GM23338 (cell line): ENCODE data around the gene GRIA1. TPM values are rescaled to one million over a fixed set of nuclear protein-coding genes. Genes with fewer than 3 reads are reported as not detected.

ENCODE experiments used
- ATAC-seq: fragments of 200-7000 bp; cut with Tn5 transposase; 3 replicates; pipeline ENCODE4 v1.9.1; 2020
- DNase-seq: peaks from one replicate; pipeline ENCODE4 v3.0.0-alpha.2; 2015; ENCODE audit warnings: low spot score
- H2AFZ ChIP-seq: fragments of 200-600 bp; sonication (generic); 2 replicates; pipeline ENCODE4 v1.8.0; 2016; ENCODE audit warnings: antibody characterized with exemption, mild to moderate bottlenecking, moderate library complexity
- H3F3A ChIP-seq: fragments of 200-600 bp; sonication (generic); replicated peaks from 2 replicates; pipeline ENCODE4 v1.8.0; 2017; ENCODE audit warnings: antibody characterized with exemption, mixed run types, low read depth
- H3K27ac ChIP-seq: fragments of 200-600 bp; sonication (generic); 2 replicates; pipeline ENCODE4 v1.6.1; 2016; ENCODE audit warnings: low read depth
- H3K27me3 ChIP-seq: fragments of 200-600 bp; sonication (generic); 2 replicates; pipeline ENCODE4 v1.8.0; 2016; ENCODE audit warnings: mild to moderate bottlenecking, mixed run types, moderate library complexity; ENCODE audit not compliant: insufficient read depth
- H3K36me3 ChIP-seq: fragments of 200-600 bp; sonication (generic); 2 replicates; pipeline ENCODE4 v1.8.0; 2016; ENCODE audit warnings: mild to moderate bottlenecking; ENCODE audit not compliant: insufficient read depth
- H3K4me1 ChIP-seq: fragments of 200-600 bp; sonication (generic); 2 replicates; pipeline ENCODE4 v1.8.0; 2016; ENCODE audit warnings: mild to moderate bottlenecking, moderate library complexity; ENCODE audit not compliant: insufficient read depth
- H3K4me2 ChIP-seq: fragments of 200-600 bp; sonication (generic); 2 replicates; pipeline ENCODE4 v1.7.1; 2017; ENCODE audit warnings: mixed run types
- H3K4me3 ChIP-seq: fragments of 200-600 bp; sonication (generic); 2 replicates; pipeline ENCODE4 v1.6.1; 2016; ENCODE audit warnings: mixed run types
- H3K79me2 ChIP-seq: fragments of 200-600 bp; sonication (generic); replicated peaks from 2 replicates; pipeline ENCODE4 v1.8.0; 2017; ENCODE audit warnings: mild to moderate bottlenecking; ENCODE audit not compliant: insufficient read depth
- H3K9me2 ChIP-seq: fragments of 200-600 bp; sonication (generic); 2 replicates; pipeline ENCODE4 v1.8.0; 2017; ENCODE audit not compliant: insufficient read depth
- H4K20me1 ChIP-seq: fragments of 200-600 bp; sonication (generic); replicated peaks from 2 replicates; pipeline ENCODE4 v1.8.0; 2017; ENCODE audit warnings: mild to moderate bottlenecking; ENCODE audit not compliant: insufficient read depth
- H3K27ac Mint-ChIP-seq: 2 replicates; pipeline ENCODE4 v1.8.0; 2020; ENCODE audit warnings: inconsistent platforms, mild to moderate bottlenecking, moderate library complexity, mixed read lengths
- H3K27me3 Mint-ChIP-seq: 3 replicates; pipeline ENCODE4 v1.8.0; 2022; ENCODE audit warnings: low read depth, mild to moderate bottlenecking, moderate library complexity, mixed read lengths, inconsistent platforms; ENCODE audit not compliant: insufficient read depth, poor library complexity
- H3K36me3 Mint-ChIP-seq: 3 replicates; pipeline ENCODE4 v1.8.0; 2021; ENCODE audit warnings: low read depth, mild to moderate bottlenecking, inconsistent platforms, moderate library complexity, mixed read lengths
- H3K4me1 Mint-ChIP-seq: 3 replicates; pipeline ENCODE4 v1.8.0; 2020; ENCODE audit warnings: mild to moderate bottlenecking, inconsistent platforms, mixed read lengths
- H3K4me3 Mint-ChIP-seq: 3 replicates; pipeline ENCODE4 v1.8.0; 2021; ENCODE audit warnings: moderate library complexity, mild to moderate bottlenecking, inconsistent platforms, mixed read lengths
- H3K9me3 Mint-ChIP-seq: 3 replicates; pipeline ENCODE4 v1.8.0; 2020; ENCODE audit warnings: moderate library complexity, mild to moderate bottlenecking, inconsistent platforms, mixed read lengths
- CREB1 ChIP-seq: fragments of 250-450 bp; sonication (Bioruptor Pico); IDR thresholded peaks from 2 replicates; pipeline ENCODE4 v1.5.0; 2020; ENCODE audit warnings: low read depth, mild to moderate bottlenecking, moderate library complexity
- CTCF ChIP-seq, 2 experiments: fragments of 200-600 bp in 1 of 2; sonication (generic) in 1 of 2; conservative IDR thresholded peaks; 2 replicates each; pipeline versions ENCODE4 v1.5.1 to v1.6.1; 2016 to 2017; ENCODE audit warnings: antibody characterized with exemption in 2 of 2, low read depth in 2 of 2, mild to moderate bottlenecking in 2 of 2, moderate library complexity in 1 of 2
- EZH2 ChIP-seq: fragments of 200-600 bp; sonication (generic); IDR thresholded peaks from one replicate; pipeline ENCODE4 v1.8.0; 2017; ENCODE audit warnings: antibody characterized with exemption, mild to moderate bottlenecking, low read depth; ENCODE audit not compliant: unreplicated experiment
- EZH2phosphoT487 ChIP-seq: fragments of 200-600 bp; sonication (generic); IDR thresholded peaks from one replicate; pipeline ENCODE4 v1.8.1; 2018; ENCODE audit warnings: antibody characterized with exemption; ENCODE audit not compliant: unreplicated experiment
- JUNB ChIP-seq: IDR thresholded peaks from one replicate; pipeline ENCODE4 v1.6.1; 2016; ENCODE audit warnings: antibody characterized with exemption; ENCODE audit not compliant: unreplicated experiment
- NANOG ChIP-seq: IDR thresholded peaks from 2 replicates; pipeline ENCODE4 v1.6.1; 2016; ENCODE audit warnings: antibody characterized with exemption, borderline replicate concordance
- POLR2AphosphoS5 ChIP-seq: IDR thresholded peaks from 2 replicates; pipeline ENCODE4 v1.6.1; 2016; ENCODE audit warnings: antibody characterized with exemption, low read depth
- REST ChIP-seq: IDR thresholded peaks from one replicate; pipeline ENCODE4 v1.6.1; 2018; ENCODE audit warnings: antibody characterized with exemption; ENCODE audit not compliant: unreplicated experiment
- STAT1 ChIP-seq: IDR thresholded peaks from one replicate; pipeline ENCODE4 v1.6.1; 2016; ENCODE audit warnings: antibody characterized with exemption; ENCODE audit not compliant: unreplicated experiment
- ZNF331 ChIP-seq: fragments of 250-450 bp; sonication (Bioruptor Pico); IDR thresholded peaks from 2 replicates; pipeline ENCODE4 v1.5.0; 2020; ENCODE audit warnings: low read depth, mild to moderate bottlenecking, moderate library complexity
- ZNF462 ChIP-seq: fragments of 250-450 bp; sonication (Bioruptor Pico); IDR thresholded peaks from 2 replicates; pipeline ENCODE4 v1.5.0; 2020; ENCODE audit warnings: mild to moderate bottlenecking, moderate library complexity
- polyA plus RNA-seq: library from polyadenylated mRNA; unstranded; fragments of >200 nt; fragmentation: Nextera tagmentation; extraction: Ambion mirVana; gene quantifications from 2 replicates; pipeline ENCODE4 v1.2.1, GENCODE V29; 2016
- total RNA-seq: library from RNA; depleted of rRNA; stranded (reverse); fragments of >200 nt; shearing (Covaris generic); gene quantifications from 2 replicates; pipeline ENCODE4 v1.2.3, GENCODE V29; 2014

GRIA1 gene
- total and polyA plus RNA-seq, 2 experiments from 2014 or later: 1.0 to 1.7 TPM

- TF ChIP-seq CTCF (conservative IDR thresholded peaks at IDR 0.05; ENCODE audit: low read depth in 2 of 2) (no peak), ZNF331 (CRISPR knock-in tag) (no peak), CREB1 (no peak)
These were observed 303.2 kb downstream of the GRIA1 start (continued) for GRCh38 chr5:153793699-153794098.

GRCh38 chr5:153794327-153794726 lies 303.9 kb downstream of the GRIA1 start:
- H3K27me3 Mint-ChIP-seq: peaks cover 4% of the 10 kb centered on the region
- Histone ChIP-seq H3K27me3 (no peaks in the 10 kb centered on the region), H3K4me1 (no peaks in the 10 kb centered on the region), H3F3A (no peaks in the 10 kb centered on the region), H2AFZ (no peak overlapping the region), H3K27ac (no peak overlapping the region), H3K4me3 (no peak overlapping the region), H3K4me2 (no peak overlapping the region), H3K79me2 (no peaks in the 10 kb centered on the region), H3K36me3 (no peaks in the 10 kb centered on the region), H4K20me1 (no peaks in the 10 kb centered on the region), H3K9me2 (peaks cover 8% of the 10 kb centered on the region; the same call in 1 of the 2 replicates)
- H3K27ac Mint-ChIP-seq: no peak overlapping the region
- H3K36me3 Mint-ChIP-seq: no peaks in the 10 kb centered on the region
- no peak for DNase-seq
- H3K4me3 Mint-ChIP-seq: no peak overlapping the region
- no peaks in the 10 kb centered on the region; the same call in 2 of the 3 replicates for H3K9me3 Mint-ChIP-seq
- no peak for ATAC-seq
- peaks cover 6% of the 10 kb centered on the region; the same call in 2 of the 3 replicates for H3K4me1 Mint-ChIP-seq
- TF ChIP-seq ZNF462: no peak
- TF ChIP-seq STAT1: no peak
- no peak for TF ChIP-seq CREB1
- TF ChIP-seq EZH2phosphoT487: no peak
- no peak for TF ChIP-seq POLR2AphosphoS5
- TF ChIP-seq CTCF (conservative IDR thresholded peaks at IDR 0.05; ENCODE audit: low read depth in 2 of 2): no peak
- TF ChIP-seq REST: no peak
- TF ChIP-seq JUNB: no peak
- TF ChIP-seq EZH2: no peak
- no peak for TF ChIP-seq NANOG
- no peak for TF ChIP-seq ZNF331 (CRISPR knock-in tag)
